Activated T-helper 17 cell treated with anti-CD3 and anti-CD28 coated beads, Interleukin-2, amount 50 U/mL, for 72 hours (primary cell): ENCODE data around the gene ITPR2. TPM values are rescaled to one million over a fixed set of nuclear protein-coding genes. Genes with fewer than 3 reads are reported as not detected.
A peak's percentile ranks its signal among the peaks of the same experiment; 100 is the strongest.

ENCODE experiments used
- ATAC-seq: fragments of 150-1000 bp; cut with Tn5 transposase; replicated peaks from 2 replicates; pipeline ENCODE4 v1.10.0; 2021; ENCODE audit warnings: mild to moderate bottlenecking, moderate library complexity
- H3K27ac Mint-ChIP-seq: one replicate; pipeline ENCODE4 v1.8.0; 2022; ENCODE audit warnings: mixed read lengths
- H3K27me3 Mint-ChIP-seq: one replicate; pipeline ENCODE4 v1.8.0; 2022; ENCODE audit warnings: mixed read lengths
- H3K36me3 Mint-ChIP-seq: one replicate; pipeline ENCODE4 v1.8.0; 2022; ENCODE audit warnings: low read depth, mild to moderate bottlenecking, mixed read lengths
- H3K4me1 Mint-ChIP-seq: one replicate; pipeline ENCODE4 v1.8.0; 2022; ENCODE audit warnings: mixed read lengths
- H3K4me3 Mint-ChIP-seq: one replicate; pipeline ENCODE4 v1.8.0; 2022; ENCODE audit warnings: mild to moderate bottlenecking, mixed read lengths
- H3K9me3 Mint-ChIP-seq: one replicate; pipeline ENCODE4 v1.8.0; 2022; ENCODE audit warnings: mixed read lengths
- total RNA-seq, 2 donors: library from RNA; stranded (reverse); gene quantifications; one replicate each; pipeline ENCODE4 v1.2.3, GENCODE V29; 2022

ITPR2 gene
- total RNA-seq, 2 donors from 2014 or later, result 37.1 to 48.2 TPM

DNA sequence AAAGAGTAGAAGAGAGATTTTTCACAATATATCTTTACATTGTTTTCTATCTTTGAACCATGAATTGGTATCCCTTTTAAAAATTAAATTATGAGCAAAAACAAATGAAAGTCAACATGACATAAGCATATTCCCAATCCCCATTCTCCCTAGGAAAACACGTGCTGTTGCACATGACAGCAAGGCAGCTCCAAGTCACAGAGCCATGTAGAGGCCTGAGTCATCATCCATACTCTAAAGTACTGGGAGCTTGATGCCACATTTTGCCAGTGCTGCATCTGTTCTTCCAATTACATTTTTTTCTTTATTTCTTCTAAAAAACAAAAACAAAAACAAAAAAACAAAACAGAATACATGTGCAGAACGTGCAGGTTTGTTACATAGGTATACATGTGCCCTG is 115.2 kb downstream of the ITPR2 start:
- Mint-ChIP-seq H3K27ac (no peak overlapping the region), H3K9me3 (no peaks in the 10 kb centered on the region), H3K4me3 (no peak overlapping the region), H3K36me3 (peaks cover 41% of the 10 kb centered on the region), H3K4me1 (no peaks in the 10 kb centered on the region), H3K27me3 (no peaks in the 10 kb centered on the region)
- no peak for ATAC-seq

DNA sequence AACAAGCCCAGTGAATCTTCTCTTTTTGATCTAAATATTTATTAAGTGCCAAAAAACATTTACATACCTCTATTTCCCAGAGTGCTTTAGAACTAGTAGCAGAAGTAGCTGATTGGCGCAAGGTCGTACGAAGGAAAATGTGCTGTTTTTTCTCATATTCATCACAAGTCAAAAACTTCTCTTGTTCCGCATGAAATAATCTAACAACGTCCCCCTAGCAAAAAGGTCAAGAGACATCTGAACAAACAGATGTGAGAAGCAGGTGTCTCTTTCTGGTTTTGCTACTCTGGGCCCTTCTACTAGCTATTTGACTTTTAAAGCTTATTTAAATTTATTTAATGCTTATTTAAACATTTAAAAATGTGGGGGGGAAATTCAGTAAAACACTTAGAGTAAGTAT is 117.8 kb downstream of the ITPR2 start:
- Mint-ChIP-seq H3K4me1 (peaks cover 5% of the 10 kb centered on the region), H3K27ac (no peak overlapping the region), H3K27me3 (no peaks in the 10 kb centered on the region), H3K4me3 (no peak overlapping the region), H3K9me3 (no peaks in the 10 kb centered on the region), H3K36me3 (peaks cover 45% of the 10 kb centered on the region)
- ATAC-seq, result no peak

GRCh38 chr12:26713885-26714383 is 119.1 kb downstream of the ITPR2 start:
- Mint-ChIP-seq H3K4me3 (no peak overlapping the region), H3K4me1 (peaks cover 5% of the 10 kb centered on the region), H3K27ac (no peak overlapping the region), H3K27me3 (no peaks in the 10 kb centered on the region), H3K36me3 (peaks cover 46% of the 10 kb centered on the region), H3K9me3 (no peaks in the 10 kb centered on the region)
- ATAC-seq, result no peak

DNA sequence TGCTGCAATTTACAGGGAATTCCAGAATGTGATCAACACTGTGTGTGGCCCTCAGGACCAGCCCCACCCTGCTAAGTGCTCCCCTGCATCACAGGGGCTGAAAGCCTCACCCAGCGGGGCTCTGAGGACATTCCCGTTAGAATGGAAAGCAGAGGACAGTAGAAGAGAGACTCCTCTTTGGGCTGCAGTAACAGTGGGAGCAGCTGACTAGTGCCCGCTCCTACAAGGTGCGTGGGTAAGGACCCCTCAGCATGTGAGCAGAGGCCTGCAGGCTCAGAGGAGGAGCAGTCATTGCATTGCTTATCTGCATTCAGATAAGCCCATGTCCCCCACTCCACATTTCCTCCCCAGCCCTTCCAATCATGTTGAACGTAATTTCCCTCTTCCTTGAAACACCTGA is 120.1 kb downstream of the ITPR2 start:
- Mint-ChIP-seq H3K4me3 (no peak overlapping the region), H3K4me1 (peaks cover 5% of the 10 kb centered on the region), H3K9me3 (no peaks in the 10 kb centered on the region), H3K27ac (no peak overlapping the region), H3K36me3 (peaks cover 51% of the 10 kb centered on the region), H3K27me3 (no peaks in the 10 kb centered on the region)
- ATAC-seq, result no peak

GRCh38 chr12:26711569-26711968 is 121.4 kb downstream of the ITPR2 start:
- Mint-ChIP-seq H3K36me3 (peaks cover 51% of the 10 kb centered on the region), H3K4me3 (no peak overlapping the region), H3K4me1 (peaks cover 5% of the 10 kb centered on the region), H3K27me3 (no peaks in the 10 kb centered on the region), H3K27ac (no peak overlapping the region), H3K9me3 (no peaks in the 10 kb centered on the region)
- peak; percentile 34 for ATAC-seq

- ATAC-seq, result no peak
- no peak overlapping the region for H3K4me3 Mint-ChIP-seq
- H3K27ac Mint-ChIP-seq, result no peak overlapping the region
- H3K27me3 Mint-ChIP-seq, result no peaks in the 10 kb centered on the region
- H3K4me1 Mint-ChIP-seq, result peaks cover 5% of the 10 kb centered on the region
- H3K9me3 Mint-ChIP-seq, result no peaks in the 10 kb centered on the region
- H3K36me3 Mint-ChIP-seq, result peaks cover 46% of the 10 kb centered on the region
Observed at GRCh38 chr12:26711072-26711471, 121.9 kb downstream of the ITPR2 start.

DNA sequence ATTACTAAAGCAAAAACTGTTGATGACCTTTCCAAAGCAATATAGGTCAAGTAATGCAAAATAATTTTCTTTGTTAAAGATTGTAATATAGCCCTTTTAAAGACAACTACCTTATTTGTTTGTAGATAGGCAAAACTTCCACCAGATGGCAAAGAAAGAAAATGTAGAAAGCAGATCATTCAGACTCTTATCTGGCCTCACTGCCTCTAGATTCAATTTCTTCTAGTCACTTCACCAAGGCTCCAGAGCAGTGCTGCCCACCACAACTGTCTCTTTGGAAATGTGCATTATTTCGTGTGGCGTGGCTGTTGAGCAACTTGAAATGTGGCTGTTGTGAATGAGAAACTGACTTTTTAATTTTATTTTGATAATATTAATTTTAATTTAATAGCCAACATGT is 127.1 kb downstream of the ITPR2 start:
- Mint-ChIP-seq H3K4me3 (no peak overlapping the region), H3K36me3 (peaks cover 12% of the 10 kb centered on the region), H3K4me1 (no peaks in the 10 kb centered on the region), H3K27me3 (no peaks in the 10 kb centered on the region), H3K27ac (no peak overlapping the region), H3K9me3 (no peaks in the 10 kb centered on the region)
- ATAC-seq, result no peak

GRCh38 chr12:26704684-26705460 is 128.1 kb downstream of the ITPR2 start:
- Mint-ChIP-seq H3K9me3 (no peaks in the 10 kb centered on the region), H3K36me3 (peaks cover 5% of the 10 kb centered on the region), H3K4me3 (no peak overlapping the region), H3K27me3 (no peaks in the 10 kb centered on the region), H3K27ac (no peak overlapping the region), H3K4me1 (no peaks in the 10 kb centered on the region)
- no peak for ATAC-seq

DNA sequence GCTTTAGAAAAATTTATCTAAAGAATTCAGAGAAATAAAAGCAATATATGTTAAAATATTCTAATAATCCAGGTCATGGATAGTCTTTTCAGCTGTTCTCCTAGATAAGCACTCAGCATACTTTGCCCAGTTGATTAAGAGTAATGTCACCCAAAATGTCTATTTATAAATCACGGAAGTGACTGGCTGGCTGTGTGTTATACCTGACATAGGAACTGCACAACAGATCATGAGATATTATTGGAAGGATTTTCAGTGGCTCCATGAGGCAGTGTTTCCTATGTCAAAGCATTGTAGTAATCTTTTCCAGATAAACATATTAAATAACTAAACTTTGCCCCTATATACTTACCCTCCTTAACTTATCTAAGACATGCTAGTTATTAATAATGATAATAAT is 128.8 kb downstream of the ITPR2 start:
- no peaks in the 10 kb centered on the region for H3K9me3 Mint-ChIP-seq
- ATAC-seq, result no peak

DNA sequence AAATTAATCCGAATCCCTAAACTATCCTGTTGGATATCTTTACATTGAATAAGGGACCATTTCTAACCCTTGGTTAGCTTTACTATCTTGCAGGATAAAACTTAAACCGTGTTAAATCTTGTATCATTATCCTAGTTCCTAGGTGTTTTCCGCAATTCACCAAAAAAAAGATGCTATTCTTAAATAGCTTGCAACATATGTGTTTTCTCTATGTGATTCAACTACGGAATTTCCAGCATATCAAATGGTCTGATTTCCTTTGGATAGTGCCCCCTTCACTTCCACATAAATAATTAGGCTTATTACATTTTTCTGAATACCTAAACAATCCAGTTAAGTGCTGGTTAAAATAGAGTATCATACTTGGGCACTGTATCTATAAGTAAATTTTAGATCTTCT is 130.3 kb downstream of the ITPR2 start:
- peaks cover 16% of the 10 kb centered on the region for H3K36me3 Mint-ChIP-seq
- ATAC-seq, result no peak

More for the DNA sequence above, 128.8 kb downstream of the ITPR2 start:
- H3K36me3 Mint-ChIP-seq, result peaks cover 7% of the 10 kb centered on the region
- H3K4me1 Mint-ChIP-seq, result no peaks in the 10 kb centered on the region
- no peaks in the 10 kb centered on the region for H3K27me3 Mint-ChIP-seq
- no peak overlapping the region for H3K4me3 Mint-ChIP-seq
- no peak overlapping the region for H3K27ac Mint-ChIP-seq

DNA sequence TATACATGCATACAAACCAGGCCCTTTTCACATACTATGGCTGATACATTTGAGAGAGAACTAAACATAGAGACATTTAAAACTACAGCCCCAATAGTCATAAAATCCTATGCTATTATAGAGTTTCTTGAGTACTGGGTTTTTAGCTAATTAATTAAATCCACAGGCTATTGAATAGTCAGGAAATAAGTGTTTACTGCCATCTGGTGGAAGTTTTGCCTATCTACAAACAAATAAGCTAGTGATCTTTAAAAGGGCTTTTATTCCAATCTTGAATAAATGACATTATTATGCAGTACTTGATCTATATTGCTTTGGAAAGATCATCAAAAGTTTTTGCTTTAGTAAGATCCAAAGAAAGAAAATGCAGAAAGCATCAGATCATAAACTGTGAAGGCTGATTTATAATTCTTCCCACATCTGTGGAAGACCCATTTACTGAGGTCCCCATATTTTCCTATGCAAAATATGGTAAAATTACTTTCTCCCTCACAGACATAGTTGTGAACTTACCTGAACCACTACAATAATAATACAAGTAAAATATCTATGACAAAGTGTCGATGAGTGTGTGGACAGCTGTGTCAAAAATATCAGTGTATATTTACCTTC is 131.3 kb downstream of the ITPR2 start:
- no peak for ATAC-seq
- no peaks in the 10 kb centered on the region for H3K9me3 Mint-ChIP-seq
- H3K27me3 Mint-ChIP-seq, result no peaks in the 10 kb centered on the region
- H3K27ac Mint-ChIP-seq, result no peak overlapping the region
- peaks cover 27% of the 10 kb centered on the region for H3K36me3 Mint-ChIP-seq
- H3K4me1 Mint-ChIP-seq, result peaks cover 13% of the 10 kb centered on the region
- H3K4me3 Mint-ChIP-seq, result no peak overlapping the region

More for the DNA sequence above, 130.3 kb downstream of the ITPR2 start:
- Mint-ChIP-seq H3K4me3 (no peak overlapping the region), H3K27ac (no peak overlapping the region), H3K4me1 (peaks cover 6% of the 10 kb centered on the region), H3K27me3 (no peaks in the 10 kb centered on the region), H3K9me3 (no peaks in the 10 kb centered on the region)

DNA sequence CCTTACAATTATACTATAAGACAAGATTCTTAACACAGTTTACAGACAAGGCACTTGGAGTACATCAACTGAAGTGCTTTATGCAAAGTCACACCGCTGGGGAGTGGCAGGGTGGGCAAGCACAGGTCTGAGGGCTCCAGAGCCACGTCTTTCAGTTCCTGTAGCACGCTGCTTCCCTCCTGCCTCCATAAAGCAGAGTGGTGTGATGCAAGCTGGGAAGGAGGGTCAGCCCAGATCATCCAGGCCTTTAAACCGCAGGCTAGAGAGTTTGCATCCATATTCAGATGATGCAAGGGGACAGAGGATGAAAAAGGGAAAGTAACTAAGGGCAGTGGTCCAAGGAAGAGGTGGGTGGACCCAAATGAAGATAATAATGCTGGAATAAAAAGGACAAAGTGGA is 132.6 kb downstream of the ITPR2 start:
- Mint-ChIP-seq H3K27ac (peak overlapping the region; percentile 9), H3K4me3 (no peak overlapping the region), H3K4me1 (peaks cover 15% of the 10 kb centered on the region), H3K36me3 (peaks cover 40% of the 10 kb centered on the region), H3K9me3 (no peaks in the 10 kb centered on the region), H3K27me3 (no peaks in the 10 kb centered on the region)
- ATAC-seq, result no peak

GRCh38 chr12:26699237-26699636 is 133.8 kb downstream of the ITPR2 start:
- Mint-ChIP-seq H3K27me3 (no peaks in the 10 kb centered on the region), H3K4me1 (peaks cover 15% of the 10 kb centered on the region), H3K27ac (no peak overlapping the region), H3K4me3 (no peak overlapping the region), H3K36me3 (peaks cover 52% of the 10 kb centered on the region), H3K9me3 (no peaks in the 10 kb centered on the region)
- no peak for ATAC-seq

GRCh38 chr12:26698186-26698585 is 134.8 kb downstream of the ITPR2 start:
- Mint-ChIP-seq H3K4me1 (peaks cover 15% of the 10 kb centered on the region), H3K27me3 (no peaks in the 10 kb centered on the region), H3K36me3 (peaks cover 58% of the 10 kb centered on the region), H3K4me3 (no peak overlapping the region), H3K27ac (no peak overlapping the region), H3K9me3 (no peaks in the 10 kb centered on the region)
- no peak for ATAC-seq

GRCh38 chr12:26697217-26697616 is 135.8 kb downstream of the ITPR2 start:
- Mint-ChIP-seq H3K9me3 (no peaks in the 10 kb centered on the region), H3K4me3 (peak overlapping the region; percentile 21), H3K4me1 (peaks cover 15% of the 10 kb centered on the region), H3K27ac (peak overlapping the region; percentile 25), H3K27me3 (no peaks in the 10 kb centered on the region), H3K36me3 (peaks cover 64% of the 10 kb centered on the region)
- no peak for ATAC-seq
